GM19193 (cell line): ENCODE measurements around the gene CRACDL.
A peak's percentile ranks its signal among the peaks of the same experiment; 100 is the strongest.

Experiments
- POLR2A ChIP-seq: IDR thresholded peaks from 4 replicates; pipeline ENCODE4 v1.6.1; 2011; ENCODE audit not compliant: insufficient read depth, insufficient read length; ENCODE audit errors: extremely low read depth

Gene CRACDL

DNA sequence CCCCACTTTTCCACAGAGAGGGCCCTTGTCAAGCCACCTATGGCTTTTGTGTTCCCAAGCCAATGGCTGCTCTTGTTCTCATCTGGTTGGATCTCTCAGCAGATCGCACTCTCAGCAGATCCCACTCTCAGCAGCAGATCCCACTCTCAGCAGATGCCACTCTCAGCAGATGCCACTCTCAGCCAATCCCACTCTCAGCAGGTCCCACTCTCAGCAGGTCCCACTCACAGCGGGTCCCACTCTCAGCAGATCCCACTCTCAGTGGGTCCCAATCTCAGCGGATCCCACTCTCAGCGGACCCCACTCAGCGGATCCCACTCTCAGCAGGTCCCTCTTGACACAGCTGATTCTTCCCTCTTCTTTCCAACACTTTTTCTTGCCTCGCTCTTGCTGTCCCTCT is 145.8 kb downstream of the CRACDL start:
- no peak for TF ChIP-seq POLR2A

DNA sequence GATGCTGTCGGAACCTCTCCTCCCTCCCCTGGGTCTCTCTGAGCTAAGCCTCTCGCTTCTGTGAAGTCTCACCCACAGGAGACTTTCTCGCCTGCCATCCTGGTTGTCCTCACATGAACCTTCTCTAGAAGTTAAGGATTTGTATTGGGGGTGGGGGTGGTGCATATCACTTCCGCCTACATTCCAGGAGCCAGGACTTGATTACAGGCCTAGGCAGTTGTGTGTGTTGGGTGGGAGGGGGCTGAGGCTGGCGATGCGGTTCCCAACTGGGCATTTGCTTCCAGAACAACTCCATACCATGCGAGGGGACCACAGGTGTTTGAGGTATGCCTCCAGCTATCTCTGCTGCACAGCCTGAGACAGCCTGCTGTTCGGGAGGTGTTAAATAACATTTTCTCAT is 148.3 kb downstream of the CRACDL start:
- no peak for TF ChIP-seq POLR2A

DNA sequence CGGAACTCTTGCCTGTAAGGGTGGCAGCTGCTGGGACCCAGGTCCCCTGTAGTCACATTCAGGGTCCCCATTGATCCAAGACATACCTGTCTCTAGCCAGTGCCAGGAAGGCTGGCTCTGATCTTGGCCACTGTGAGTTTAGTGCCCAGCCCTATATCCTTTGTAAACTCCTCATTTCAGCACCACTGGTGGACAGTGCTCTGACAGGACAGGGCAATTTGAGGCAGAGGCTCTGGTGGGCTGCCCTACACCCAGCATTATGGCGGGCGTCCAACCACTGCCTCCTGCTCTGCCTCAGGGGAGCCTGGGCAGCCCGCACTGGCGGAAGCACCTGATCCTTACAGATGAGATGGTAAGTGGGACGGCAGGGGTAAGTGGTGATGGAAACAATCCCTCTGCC is 149.8 kb downstream of the CRACDL start:
- no peak for TF ChIP-seq POLR2A

DNA sequence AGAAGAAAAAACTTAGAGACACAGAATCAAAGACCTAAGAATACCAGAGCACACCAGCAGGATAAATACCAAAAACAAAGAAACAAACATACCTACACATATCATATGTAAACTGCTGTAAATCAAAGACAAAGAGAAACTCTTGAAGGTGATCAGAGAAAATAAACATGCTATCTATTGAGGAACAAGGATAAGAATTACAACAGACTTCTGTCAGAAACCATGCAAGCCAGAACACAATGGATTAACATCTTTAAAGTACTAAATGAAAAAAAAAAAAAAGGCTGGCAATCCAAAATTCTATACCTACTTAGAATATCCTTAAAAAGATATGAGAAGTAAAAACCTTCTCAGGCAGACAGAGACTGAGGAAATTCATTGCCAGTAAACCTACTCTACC is 153.5 kb downstream of the CRACDL start:
- TF ChIP-seq POLR2A, result no peak

DNA sequence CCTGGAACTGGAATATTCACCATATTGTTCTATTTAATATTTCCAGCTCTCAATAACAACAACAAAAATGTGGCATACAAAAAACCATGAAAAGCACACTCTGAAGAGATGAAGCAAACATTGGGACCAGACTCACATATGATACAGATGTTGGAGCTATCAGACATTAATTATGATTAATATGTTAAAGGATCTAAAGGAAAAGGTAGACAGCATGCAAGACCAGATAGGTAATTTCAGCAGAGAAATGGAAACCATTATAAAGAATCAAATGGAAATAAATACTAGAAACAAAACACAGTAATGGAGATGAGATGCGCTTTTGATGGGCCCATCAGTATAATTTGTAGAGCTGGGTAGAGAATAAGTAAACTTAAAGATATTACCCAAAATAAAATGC is 154.2 kb downstream of the CRACDL start:
- no peak for TF ChIP-seq POLR2A

DNA sequence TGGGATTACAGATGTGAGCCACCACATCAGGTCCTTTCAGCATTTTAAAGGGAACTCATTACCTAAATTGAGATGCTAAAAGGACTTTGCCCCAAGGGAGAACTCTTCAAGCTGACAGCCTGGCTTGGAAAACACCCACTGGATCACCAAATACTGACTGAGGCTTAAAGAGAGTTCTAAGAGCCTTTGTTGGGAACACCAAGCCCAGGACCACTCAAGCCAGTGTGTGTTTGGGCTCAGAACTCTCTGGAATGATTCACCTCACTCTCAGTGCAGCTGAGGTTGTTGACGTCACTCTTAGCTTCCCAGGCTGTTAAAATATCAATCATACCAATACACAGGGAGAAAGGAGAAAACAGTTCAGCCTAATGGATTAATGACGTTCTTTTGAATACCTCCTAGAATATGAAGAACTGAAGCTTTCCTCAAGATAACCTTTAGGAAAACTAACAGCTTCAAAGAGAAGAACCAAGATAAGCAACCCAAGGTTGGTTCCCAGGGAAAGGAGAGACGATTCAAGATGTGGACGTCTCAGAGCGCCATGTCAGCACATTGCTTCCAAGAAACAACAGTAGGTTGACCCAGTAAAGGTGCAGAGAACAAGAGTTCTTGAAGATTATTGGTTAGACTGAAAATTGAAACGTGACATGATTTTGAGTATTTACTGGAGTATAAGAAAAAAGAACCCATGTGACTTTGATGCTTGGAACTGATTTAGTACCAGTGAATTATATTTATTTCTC is 157.1 kb downstream of the CRACDL start:
- no peak for TF ChIP-seq POLR2A

DNA sequence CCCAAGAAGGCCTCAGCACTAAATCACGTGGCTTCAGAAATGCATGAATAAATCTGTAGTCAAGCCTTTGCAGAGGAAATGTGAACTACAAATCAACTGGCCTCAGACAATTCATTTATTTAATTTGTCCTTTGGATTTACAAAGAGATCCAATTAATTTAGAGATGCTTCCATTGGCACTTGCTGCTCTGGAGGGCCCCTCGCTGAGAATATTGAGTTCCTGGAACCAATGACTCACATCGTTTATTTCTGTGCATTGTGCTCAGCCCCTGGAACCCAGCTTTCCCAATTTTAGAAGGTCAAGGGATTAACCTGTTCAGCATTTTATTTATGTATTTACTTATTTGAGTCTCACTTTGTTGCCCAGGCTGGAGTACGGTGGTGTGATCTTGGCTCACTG is 157.9 kb downstream of the CRACDL start:
- no peak for TF ChIP-seq POLR2A

DNA sequence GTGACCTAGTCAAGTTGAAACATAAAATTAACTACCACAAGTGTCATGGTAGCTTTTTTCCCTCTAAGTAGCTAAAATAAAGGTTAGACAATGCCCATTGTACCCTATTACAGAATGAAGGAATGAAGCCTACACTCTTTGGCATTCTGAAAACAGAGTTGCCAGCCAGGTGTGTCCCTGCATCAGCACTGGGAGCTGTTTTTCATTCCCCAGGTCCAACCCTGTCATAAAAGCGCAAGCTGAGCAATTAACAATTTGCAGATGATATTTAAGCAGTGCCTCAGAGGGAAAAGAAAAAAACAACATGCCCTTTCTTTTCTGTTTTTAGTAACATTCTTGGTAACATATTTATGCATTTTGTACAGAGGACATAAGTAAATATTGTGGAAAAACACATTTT is 158.3 kb downstream of the CRACDL start:
- no peak for TF ChIP-seq POLR2A

DNA sequence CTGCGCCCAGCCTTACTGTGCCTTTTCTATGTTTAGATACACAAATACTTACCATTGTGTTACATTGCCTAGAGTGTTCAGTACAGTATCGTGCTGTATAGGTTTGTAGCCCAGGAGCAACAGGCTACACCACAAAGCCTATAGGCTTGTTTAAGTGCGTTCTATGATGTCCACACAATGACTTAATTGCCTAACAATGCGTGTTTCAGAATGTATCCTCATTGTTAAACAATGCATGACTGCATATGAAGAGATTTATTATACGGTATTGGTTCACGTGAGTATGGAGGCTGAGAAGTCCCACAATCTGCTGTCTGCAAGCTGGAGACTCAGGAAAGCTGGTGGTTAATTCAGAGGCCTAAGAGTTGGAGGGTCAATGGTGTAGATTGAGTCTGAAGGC is 158.9 kb downstream of the CRACDL start:
- no peak for TF ChIP-seq POLR2A

DNA sequence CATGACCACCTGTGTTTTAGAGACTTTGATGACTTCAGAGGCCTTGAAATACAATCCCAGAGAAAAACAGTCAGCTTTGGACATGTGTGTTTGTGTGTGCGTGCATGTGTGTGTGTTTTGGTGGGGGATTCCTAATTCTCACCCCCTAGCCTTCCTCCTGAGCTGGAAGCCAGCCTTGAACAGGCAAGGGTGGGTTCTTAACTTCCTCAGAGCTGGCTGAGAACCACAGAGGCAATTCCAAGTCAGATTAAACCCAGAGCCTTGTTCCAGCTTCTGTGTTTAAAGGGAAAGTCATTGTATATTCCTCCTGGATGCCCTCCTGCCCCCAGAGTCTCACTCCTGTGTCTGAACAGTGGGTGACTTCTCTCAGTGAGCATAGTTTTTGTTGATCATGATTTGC is 159.9 kb downstream of the CRACDL start:
- no peak for TF ChIP-seq POLR2A

DNA sequence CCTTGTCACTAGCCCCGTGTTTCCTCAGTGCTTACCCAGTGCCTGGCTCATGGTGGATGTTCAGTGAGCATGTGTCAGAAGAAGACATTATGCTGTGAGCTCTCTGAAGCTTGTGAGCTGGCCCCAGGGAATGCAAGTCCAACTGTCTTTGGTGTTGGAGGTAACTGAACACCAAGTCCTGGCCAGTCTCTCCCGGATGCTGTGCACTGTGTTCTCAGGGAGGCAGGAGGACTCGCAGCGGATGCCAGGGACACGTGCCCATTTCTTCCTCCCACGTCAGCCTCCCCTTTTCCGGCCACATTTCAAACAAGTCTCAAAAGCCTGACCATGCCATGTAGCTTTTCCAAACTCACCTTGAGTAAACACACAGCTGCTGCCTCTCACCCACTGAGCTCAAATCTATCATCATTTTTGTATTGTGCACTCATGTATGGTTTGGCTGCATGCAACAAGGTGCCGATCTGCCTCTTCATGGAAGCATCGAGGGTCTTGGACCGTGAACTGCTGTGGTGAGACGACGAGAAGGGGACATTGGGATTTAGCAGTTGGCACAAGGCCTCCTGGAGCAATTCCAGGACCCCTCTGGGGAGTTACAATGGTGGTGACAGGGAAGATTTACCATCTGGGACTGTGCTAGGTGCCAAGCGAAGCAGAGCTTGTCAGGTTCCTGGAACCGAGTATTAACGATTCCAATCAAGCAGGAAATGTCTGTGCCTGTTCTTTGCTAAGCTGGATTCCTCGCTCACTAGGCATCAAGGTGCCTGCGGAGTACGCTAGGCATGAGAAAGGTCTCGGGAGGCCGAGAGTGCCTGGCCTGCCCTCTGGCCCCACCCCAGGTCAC is 160.7 kb downstream of the CRACDL start:
- TF ChIP-seq POLR2A, result no peak

DNA sequence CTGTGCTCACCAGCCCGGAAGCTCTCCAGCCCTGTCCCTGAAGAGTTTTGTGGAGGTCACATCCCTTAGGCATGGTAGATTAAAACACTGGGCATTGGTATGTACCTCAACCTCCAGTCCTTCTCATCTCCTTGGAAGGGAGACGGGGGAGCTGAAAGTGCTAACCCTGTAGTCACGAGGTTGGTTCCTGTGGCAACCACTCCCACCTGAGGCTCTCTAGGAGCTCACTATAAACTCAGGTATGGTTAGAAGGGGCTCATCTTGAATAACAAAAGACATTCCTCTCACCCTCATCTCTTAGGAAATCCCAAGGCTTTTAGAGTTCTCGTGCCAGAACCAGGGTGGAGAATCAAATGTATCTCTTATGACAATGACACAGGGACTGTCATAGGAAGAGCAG is 162.1 kb downstream of the CRACDL start:
- no peak for TF ChIP-seq POLR2A

DNA sequence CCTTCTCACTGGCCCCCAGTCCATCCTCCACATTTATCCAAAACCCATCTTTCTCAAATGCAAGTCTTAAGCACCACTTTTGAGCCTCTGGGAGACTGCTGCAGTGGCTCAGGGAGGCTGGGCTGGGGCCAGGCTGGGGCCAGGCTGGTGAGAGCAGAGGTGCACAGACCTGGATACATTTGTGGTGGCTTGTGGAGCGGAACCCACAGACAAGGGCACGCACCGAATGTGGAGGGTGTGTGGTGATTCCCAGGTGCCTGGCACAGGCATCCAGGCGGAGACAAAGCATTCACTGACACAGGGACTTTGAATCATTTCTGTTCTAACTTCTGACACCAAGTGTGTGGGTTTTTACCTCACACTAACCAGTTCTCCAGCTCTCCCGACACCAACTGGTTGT is 162.9 kb downstream of the CRACDL start:
- no peak for TF ChIP-seq POLR2A

DNA sequence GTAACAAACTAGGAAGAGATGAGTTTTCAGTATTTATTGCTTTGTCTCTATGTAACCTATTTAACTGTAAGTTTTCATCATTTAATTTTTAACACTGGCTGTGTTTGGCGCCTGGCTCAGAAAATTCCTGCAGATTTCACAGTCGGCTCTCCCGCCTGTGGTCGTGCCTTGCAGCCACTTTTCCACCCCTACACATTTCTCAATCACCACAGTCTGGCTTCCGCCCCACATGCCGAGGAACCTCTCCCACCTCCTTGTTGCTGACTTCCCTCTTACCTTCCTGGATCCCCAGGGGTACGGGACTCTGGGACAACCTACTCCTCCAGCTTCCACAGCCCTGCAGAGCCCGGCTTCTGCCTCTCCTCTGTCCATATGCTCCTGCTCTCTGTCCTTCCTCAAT is 163.5 kb downstream of the CRACDL start:
- no peak for TF ChIP-seq POLR2A

DNA sequence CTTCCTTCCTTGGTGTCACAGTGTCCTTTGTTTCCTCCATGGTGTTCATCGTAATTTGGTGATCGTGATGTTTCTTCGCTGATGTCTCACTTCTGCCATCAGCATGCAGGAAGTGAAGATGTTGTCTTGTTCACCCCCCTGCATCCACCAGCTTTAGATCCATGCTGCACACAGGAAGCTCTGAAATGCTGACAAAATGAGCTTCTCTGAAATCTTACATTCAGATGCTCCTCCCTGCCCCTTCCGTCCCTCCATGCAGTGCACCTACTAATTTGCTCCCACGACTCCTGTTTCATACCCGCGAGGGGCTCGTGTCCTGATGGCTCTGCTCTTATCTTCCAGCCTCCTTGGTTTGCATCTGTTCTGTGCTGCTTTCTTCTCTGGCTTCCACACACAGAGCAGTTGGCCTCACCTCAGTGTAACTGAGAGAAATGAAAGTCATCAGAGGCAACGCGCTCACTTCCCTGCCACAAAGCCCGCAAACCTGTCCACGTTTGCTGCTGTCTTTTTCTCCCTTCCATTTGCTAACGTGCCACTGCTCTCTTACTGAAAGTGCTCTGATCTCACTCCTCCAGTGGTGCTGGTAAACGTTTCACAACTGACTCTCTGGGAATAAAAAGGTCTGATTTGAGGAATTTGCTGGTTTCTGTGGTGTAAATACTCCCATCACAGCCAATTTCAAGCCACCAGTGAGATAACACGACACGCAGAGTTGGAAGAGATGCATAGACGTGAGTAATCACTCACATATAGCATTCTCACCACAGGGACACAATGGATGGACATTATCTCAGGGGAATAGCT is 164.1 kb downstream of the CRACDL start:
- TF ChIP-seq POLR2A, result peak; percentile 25

DNA sequence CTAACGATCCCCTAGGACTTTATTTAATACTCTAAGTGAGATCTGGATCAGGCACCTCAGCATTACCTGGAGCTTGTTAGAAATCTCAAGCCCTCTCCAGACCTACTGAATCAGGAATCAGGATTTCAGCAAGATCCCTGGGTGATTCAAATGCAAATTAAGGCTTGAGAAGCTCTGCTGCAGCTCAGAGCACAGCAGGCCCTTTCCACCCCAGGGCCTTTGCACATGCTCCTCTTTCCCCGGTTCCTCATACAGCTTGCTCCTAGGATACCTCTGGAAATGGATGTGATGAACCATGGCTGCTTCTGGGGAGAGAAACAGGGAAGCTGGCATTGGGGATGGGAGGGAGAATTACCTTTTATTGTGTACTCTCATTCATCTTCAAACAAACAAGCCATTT is 164.8 kb downstream of the CRACDL start:
- TF ChIP-seq POLR2A, result no peak

DNA sequence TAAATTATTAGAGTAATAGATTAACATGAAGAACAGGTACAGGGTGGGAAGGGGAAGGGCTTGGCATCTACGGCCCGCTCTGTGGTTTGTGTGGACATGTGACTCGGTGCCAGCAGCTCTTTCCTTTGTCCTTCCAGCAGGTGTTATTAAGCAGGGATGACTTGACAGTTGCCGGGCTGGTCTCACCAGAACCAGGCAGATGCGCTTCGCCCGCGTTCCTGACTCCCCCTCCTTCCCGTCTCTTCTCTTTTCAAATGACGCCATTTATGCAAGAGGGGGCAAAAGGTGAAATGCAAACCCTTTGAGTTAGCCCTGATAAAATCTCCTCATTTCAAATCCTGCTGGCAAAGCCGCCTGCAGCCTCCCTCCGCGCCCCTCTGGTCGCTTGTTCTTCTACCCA is 166.2 kb downstream of the CRACDL start:
- TF ChIP-seq POLR2A, result no peak

DNA sequence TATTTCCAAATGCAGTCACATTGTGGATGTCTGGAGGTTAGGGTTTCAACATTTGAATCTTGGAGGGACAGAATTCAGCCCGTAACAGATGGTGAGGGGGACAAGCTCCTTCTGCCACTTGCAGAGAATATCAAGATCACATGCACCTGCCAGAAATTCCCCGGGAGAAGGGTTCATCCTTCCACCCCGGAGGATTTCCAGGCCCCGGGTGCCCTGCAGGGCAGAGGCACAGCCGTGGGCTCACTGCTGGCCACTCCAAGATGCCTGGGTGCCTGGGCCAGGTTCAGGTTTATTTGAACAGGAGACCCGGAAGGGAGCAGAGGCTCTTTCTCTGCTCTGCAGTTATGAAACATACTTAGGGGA is 166.9 kb downstream of the CRACDL start:
- TF ChIP-seq POLR2A, result no peak
